Measurements from ENCODE around the gene PLCD1. TPM values are rescaled to one million over a fixed set of nuclear protein-coding genes. Genes with fewer than 3 reads are reported as not detected.

The PLCD1 gene
- total RNA-seq, 5 donors from 2014 or later (not counting 1 experiment from before 2014, with no cell fraction given): 31.3 to 91.0 (median 75.7) TPM

- peak overlapping the region; percentile 94 to 98 for H3K27ac Mint-ChIP-seq
- peak overlapping the region; percentile 25 to 93 (median 93) for H3K4me3 Mint-ChIP-seq
- H3K9me3 ChIP-seq: no peaks in the 10 kb centered on the region
- H3K27ac ChIP-seq (ENCODE audit: low read length): peak overlapping the region; percentile 85
- WGBS (ENCODE audit: insufficient coverage): 50% methylated on average over 6 of the region's 10 CpGs
- POLR2A ChIA-PET: interaction anchor here in 1 of 2 donors (0.6 to 1.0 kb wide), 2 partner anchors 43 to 501 kb away, joined by 5 to 13 read pairs; partner anchors contain the start of gene DLEC1
- peaks cover 10 to 14% of the 10 kb centered on the region in 2 donors for H3K36me3 ChIP-seq (ENCODE audit: control insufficient read depth in 2 of 2, extremely low read depth in 1 of 2, insufficient read depth in 1 of 2, low read length in 1 of 2)
- H3K4me1 ChIP-seq (ENCODE audit: control insufficient read depth in 1 of 2, extremely low read depth in 1 of 2, insufficient read depth in 2 of 2, low read length in 2 of 2): peaks cover 29 to 55% of the 10 kb centered on the region in 2 experiments
- no peak for ATAC-seq (replicated peaks in 1 of 4)
- peak in 9 of 35 experiments; percentile 12 to 42 (median 25) for DNase-seq
- no peaks in the 10 kb centered on the region for H3K27me3 Mint-ChIP-seq
- CTCF ChIA-PET: interaction anchor here (0.5 to 1.8 kb wide), 9 partner anchors 9 to 501 kb away, joined by 3 to 39 read pairs (median 4); partner anchors contain the start of genes ACAA1 (in 1 of the 2), DLEC1 (in 1 of the 2) and MYD88 (in 1 of the 2)
- H3K27me3 ChIP-seq (replicated peaks in 1 of 2; ENCODE audit: control insufficient read depth in 2 of 2, extremely low read depth in 1 of 2, insufficient read depth in 2 of 2, low read length in 1 of 2): no peaks in the 10 kb centered on the region
- H3K9me3 Mint-ChIP-seq: no peaks in the 10 kb centered on the region
- no peak overlapping the region for H3K4me3 ChIP-seq (ENCODE audit: control insufficient read depth in 1 of 2, extremely low read depth in 1 of 2, low read length in 1 of 2)
- H3K36me3 Mint-ChIP-seq: peaks cover 24% of the 10 kb centered on the region
- H3K4me1 Mint-ChIP-seq: peaks cover 57 to 69% (median 58%) of the 10 kb centered on the region in 3 donors
Measured at GRCh38 chr3:37995652-37996641, 33.5 kb downstream of the PLCD1 start.

DNA sequence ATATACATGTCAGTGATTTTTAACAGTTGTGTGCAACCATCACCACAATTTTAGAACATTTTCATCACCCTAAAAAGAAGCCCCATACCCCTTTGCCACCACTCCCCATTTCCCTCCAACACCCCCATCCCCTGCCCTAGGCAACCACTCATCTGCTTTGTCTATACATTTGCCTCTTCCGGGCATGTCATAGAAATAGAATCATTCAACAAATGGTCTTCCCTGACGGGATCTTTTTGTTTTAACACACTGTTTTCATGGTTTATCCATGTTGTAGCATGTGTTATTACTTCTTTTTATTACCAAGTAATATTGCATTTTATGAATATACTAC is 34.8 kb downstream of the PLCD1 start:
- H3K27me3 Mint-ChIP-seq: no peaks in the 10 kb centered on the region
- CTCF ChIA-PET: interaction anchor here in 1 of 2 donors (1.0 kb wide), 1 partner anchor 20 kb away, joined by 4 read pairs; no protein-coding TSS in a partner anchor
- H3K27ac ChIP-seq (ENCODE audit: low read length): peak overlapping the region; percentile 80

DNA sequence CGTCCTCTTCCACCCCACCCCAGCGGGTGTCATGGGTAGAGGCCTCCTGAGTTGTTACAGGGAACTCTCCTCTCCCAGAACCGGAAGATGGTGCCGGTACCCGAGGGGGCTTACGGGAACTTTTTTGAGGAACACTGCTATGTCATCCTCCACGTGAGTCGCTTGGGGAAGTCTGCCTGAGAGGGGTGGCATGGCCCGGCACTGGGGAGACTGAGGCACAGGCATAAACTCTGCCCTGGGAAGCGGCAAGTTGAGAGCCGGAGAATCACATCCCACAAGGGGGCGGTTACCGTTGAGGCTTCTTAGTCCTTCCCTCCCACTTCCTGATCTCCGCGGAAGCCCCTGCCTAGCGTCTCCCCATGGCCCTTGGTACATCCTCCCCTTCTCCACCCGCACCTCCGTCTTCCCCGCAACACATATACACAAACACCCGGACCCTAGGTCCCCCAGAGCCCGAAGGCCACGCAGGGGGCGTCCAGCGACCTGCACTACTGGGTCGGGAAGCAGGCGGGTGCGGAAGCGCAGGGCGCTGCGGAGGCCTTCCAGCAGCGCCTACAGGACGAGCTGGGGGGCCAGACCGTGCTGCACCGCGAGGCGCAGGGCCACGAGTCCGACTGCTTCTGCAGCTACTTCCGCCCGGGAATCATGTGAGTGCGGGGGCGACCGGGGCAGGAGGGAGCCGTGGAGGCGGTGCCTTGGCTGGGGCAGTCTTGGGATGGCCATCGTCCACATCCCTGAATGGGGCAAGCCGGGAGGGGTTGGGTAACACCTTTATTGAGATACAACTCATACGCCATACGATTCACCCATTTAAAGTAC is 35.4 kb downstream of the PLCD1 start:
- peak in 33 of 35 experiments; percentile 8 to 70 (median 34) for DNase-seq
- Mint-ChIP-seq H3K27ac (peak overlapping the region; percentile 94 to 98), H3K4me3 (peak overlapping the region; percentile 93), H3K4me1 (peaks cover 50 to 67% (median 51%) of the 10 kb centered on the region in 3 donors), H3K36me3 (peaks cover 14% of the 10 kb centered on the region), H3K27me3 (no peaks in the 10 kb centered on the region), H3K9me3 (no peaks in the 10 kb centered on the region)
- peaks cover 29 to 50% of the 10 kb centered on the region in 2 experiments for H3K4me1 ChIP-seq (ENCODE audit: control insufficient read depth in 1 of 2, extremely low read depth in 1 of 2, insufficient read depth in 2 of 2, low read length in 2 of 2)
- 0% methylated on average over 37 of the region's 49 CpGs for WGBS (ENCODE audit: insufficient coverage)
- ChIA-PET CTCF (interaction anchor here in 1 of 2 donors (1.0 kb wide), 1 partner anchor 19 kb away, joined by 4 read pairs; no protein-coding TSS in a partner anchor), POLR2A (no interaction called here)
- H3K36me3 ChIP-seq (ENCODE audit: control insufficient read depth in 2 of 2, extremely low read depth in 1 of 2, insufficient read depth in 1 of 2, low read length in 1 of 2): peaks cover 3 to 8% of the 10 kb centered on the region in 2 donors
- peak overlapping the region; percentile 61 to 88 for H3K4me3 ChIP-seq (ENCODE audit: control insufficient read depth in 1 of 2, extremely low read depth in 1 of 2, low read length in 1 of 2)
- peak; percentile 64 to 67 (median 66) for ATAC-seq (replicated peaks in 1 of 4)
- H3K27ac ChIP-seq (ENCODE audit: low read length): peak overlapping the region; percentile 80
- no peaks in the 10 kb centered on the region for H3K9me3 ChIP-seq
- no peaks in the 10 kb centered on the region for H3K27me3 ChIP-seq (replicated peaks in 1 of 2; ENCODE audit: control insufficient read depth in 2 of 2, extremely low read depth in 1 of 2, insufficient read depth in 2 of 2, low read length in 1 of 2)

More for the DNA sequence above, 34.8 kb downstream of the PLCD1 start:
- Histone ChIP-seq H3K27me3 (replicated peaks in 1 of 2; ENCODE audit: control insufficient read depth in 2 of 2, extremely low read depth in 1 of 2, insufficient read depth in 2 of 2, low read length in 1 of 2) (no peaks in the 10 kb centered on the region), H3K4me1 (ENCODE audit: control insufficient read depth in 1 of 2, extremely low read depth in 1 of 2, insufficient read depth in 2 of 2, low read length in 2 of 2) (peaks cover 29 to 55% of the 10 kb centered on the region in 2 experiments), H3K9me3 (no peaks in the 10 kb centered on the region), H3K36me3 (ENCODE audit: control insufficient read depth in 2 of 2, extremely low read depth in 1 of 2, insufficient read depth in 1 of 2, low read length in 1 of 2) (peaks cover 3 to 8% of the 10 kb centered on the region in 2 donors), H3K4me3 (ENCODE audit: control insufficient read depth in 1 of 2, extremely low read depth in 1 of 2, low read length in 1 of 2) (peak overlapping the region; percentile 61 to 88)
- DNase-seq: no peak
- peak in 2 of 4 experiments; percentile 5 for ATAC-seq (replicated peaks in 1 of 4)
- Mint-ChIP-seq H3K4me3 (peak overlapping the region; percentile 93), H3K9me3 (no peaks in the 10 kb centered on the region), H3K4me1 (peaks cover 55 to 67% (median 56%) of the 10 kb centered on the region in 3 donors), H3K27ac (peak overlapping the region; percentile 94 to 98), H3K36me3 (peaks cover 16% of the 10 kb centered on the region)
- no CpG with 5 or more reads among the region's 2 CpGs for WGBS (ENCODE audit: insufficient coverage)
- POLR2A ChIA-PET: no interaction called here

DNA sequence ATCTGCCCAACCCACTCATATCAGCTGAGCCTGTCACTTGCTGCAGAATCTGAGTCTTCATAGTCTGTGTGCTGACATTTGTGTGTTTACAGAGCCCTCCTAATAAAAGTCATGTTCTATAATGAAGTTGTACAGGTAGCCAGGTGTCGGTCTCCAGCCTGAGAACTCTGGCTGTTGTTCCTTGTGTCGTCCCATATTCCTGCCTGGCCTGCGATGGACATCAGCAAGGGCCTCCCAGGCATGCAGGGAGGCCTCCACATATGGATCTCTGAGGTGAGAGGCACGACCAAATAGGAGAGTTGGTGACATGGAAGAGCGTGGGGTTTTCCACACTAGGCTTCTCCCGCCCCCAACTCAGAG is 36.0 kb downstream of the PLCD1 start:
- peak overlapping the region; percentile 61 to 88 for H3K4me3 ChIP-seq (ENCODE audit: control insufficient read depth in 1 of 2, extremely low read depth in 1 of 2, low read length in 1 of 2)
- Mint-ChIP-seq H3K4me3 (peak overlapping the region; percentile 93), H3K27me3 (no peaks in the 10 kb centered on the region), H3K9me3 (no peaks in the 10 kb centered on the region), H3K27ac (peak overlapping the region; percentile 94 to 98), H3K4me1 (peaks cover 46 to 63% (median 47%) of the 10 kb centered on the region in 3 donors), H3K36me3 (peaks cover 14% of the 10 kb centered on the region)
- ATAC-seq (replicated peaks in 1 of 4): no peak
- H3K27me3 ChIP-seq (replicated peaks in 1 of 2; ENCODE audit: control insufficient read depth in 2 of 2, extremely low read depth in 1 of 2, insufficient read depth in 2 of 2, low read length in 1 of 2): no peaks in the 10 kb centered on the region
- H3K27ac ChIP-seq (ENCODE audit: low read length): peak overlapping the region; percentile 80
- CTCF ChIA-PET: no interaction called here
- 86% methylated on average over 3 of the region's 6 CpGs for WGBS (ENCODE audit: insufficient coverage)
- DNase-seq: no peak
- H3K4me1 ChIP-seq (ENCODE audit: control insufficient read depth in 1 of 2, extremely low read depth in 1 of 2, insufficient read depth in 2 of 2, low read length in 2 of 2): peaks cover 28 to 46% of the 10 kb centered on the region in 2 experiments
- POLR2A ChIA-PET: no interaction called here
- H3K9me3 ChIP-seq: no peaks in the 10 kb centered on the region
- peaks cover 3 to 8% of the 10 kb centered on the region in 2 donors for H3K36me3 ChIP-seq (ENCODE audit: control insufficient read depth in 2 of 2, extremely low read depth in 1 of 2, insufficient read depth in 1 of 2, low read length in 1 of 2)

DNA sequence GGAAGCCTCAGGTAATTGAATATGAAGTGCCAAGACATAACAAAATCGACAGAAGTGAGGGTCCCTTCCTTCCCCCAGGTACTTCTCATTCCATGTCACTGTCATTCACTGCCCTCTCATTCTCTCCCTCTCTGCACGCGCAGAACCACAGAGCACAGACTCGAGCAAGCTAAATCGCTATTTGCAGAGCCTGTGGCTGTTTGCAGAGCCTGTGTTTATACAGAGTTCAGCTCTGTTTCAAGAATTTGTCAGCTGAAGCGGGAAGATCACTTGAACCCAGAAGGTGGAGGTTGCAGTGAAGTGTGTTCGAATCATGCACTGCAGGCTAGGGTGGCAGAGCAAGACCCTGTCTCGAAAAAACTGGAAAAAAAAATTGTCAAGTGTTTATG is 36.4 kb downstream of the PLCD1 start:
- H3K27me3 Mint-ChIP-seq: no peaks in the 10 kb centered on the region
- ATAC-seq (replicated peaks in 1 of 4) (no peak), DNase-seq (no peak)
- POLR2A ChIA-PET: no interaction called here
- H3K27ac Mint-ChIP-seq: peak overlapping the region; percentile 94 to 98
- peak overlapping the region; percentile 93 for H3K4me3 Mint-ChIP-seq
- Histone ChIP-seq H3K9me3 (no peaks in the 10 kb centered on the region), H3K4me3 (ENCODE audit: control insufficient read depth in 1 of 2, extremely low read depth in 1 of 2, low read length in 1 of 2) (no peak overlapping the region), H3K36me3 (ENCODE audit: control insufficient read depth in 2 of 2, extremely low read depth in 1 of 2, insufficient read depth in 1 of 2, low read length in 1 of 2) (peaks cover 2 to 8% of the 10 kb centered on the region in 2 donors), H3K4me1 (ENCODE audit: control insufficient read depth in 1 of 2, extremely low read depth in 1 of 2, insufficient read depth in 2 of 2, low read length in 2 of 2) (peaks cover 24 to 42% of the 10 kb centered on the region in 2 experiments), H3K27me3 (replicated peaks in 1 of 2; ENCODE audit: control insufficient read depth in 2 of 2, extremely low read depth in 1 of 2, insufficient read depth in 2 of 2, low read length in 1 of 2) (no peaks in the 10 kb centered on the region), H3K27ac (ENCODE audit: low read length) (peak overlapping the region; percentile 80)
- no peaks in the 10 kb centered on the region for H3K9me3 Mint-ChIP-seq
- 96% methylated on average over 6 of the region's 8 CpGs for WGBS (ENCODE audit: insufficient coverage)
- H3K36me3 Mint-ChIP-seq: peaks cover 14% of the 10 kb centered on the region
- CTCF ChIA-PET: no interaction called here
- H3K4me1 Mint-ChIP-seq: peaks cover 42 to 63% (median 45%) of the 10 kb centered on the region in 3 donors

Measured in T-cell (primary cell).